GM04504 (cell line): ENCODE measurements around the gene FAF1.
"Not testable (repeated sequence)": the region's sequence is repeated elsewhere in the genome, so short reads cannot be mapped to it uniquely, and the experiment has no call there.

Experiments used
- DNase-seq: peaks from one replicate; pipeline ENCODE4 v3.0.0-alpha.2; 2012; ENCODE audit warnings: low read depth

FAF1 gene

GRCh38 chr1:50959913-50960844, at the start of gene FAF1:
FAF1 (minus strand) TSS chr1:50960267; CDS start chr1:50959811, 456 bp downstream.
- peak; percentile 91 for DNase-seq

- DNase-seq, result no peak
These were observed 49.3 kb upstream of the FAF1 start for GRCh38 chr1:51009381-51009780.

- DNase-seq, result not testable (repeated sequence)
These were observed 45.5 kb upstream of the FAF1 start for GRCh38 chr1:51005549-51005948.

GRCh38 chr1:51002516-51002915, 42.4 kb upstream of the FAF1 start:
- no peak for DNase-seq

GRCh38 chr1:51000651-51001050, 40.6 kb upstream of the FAF1 start:
- DNase-seq, result no peak

- DNase-seq, result no peak
These were observed 40.1 kb upstream of the FAF1 start for GRCh38 chr1:51000160-51000559.

GRCh38 chr1:50999375-50999774, 39.3 kb upstream of the FAF1 start:
- not testable (repeated sequence) for DNase-seq

- no peak for DNase-seq
These were observed 36.0 kb upstream of the FAF1 start for GRCh38 chr1:50996083-50996482.

GRCh38 chr1:50995651-50996050, 35.6 kb upstream of the FAF1 start:
- no peak for DNase-seq

- DNase-seq, result no peak
These were observed 34.9 kb upstream of the FAF1 start for GRCh38 chr1:50994997-50995396.

GRCh38 chr1:50993645-50994044, 33.6 kb upstream of the FAF1 start:
- DNase-seq, result no peak

GRCh38 chr1:50992532-50993318, 32.7 kb upstream of the FAF1 start:
- DNase-seq, result no peak

GRCh38 chr1:50989694-50990093, 29.6 kb upstream of the FAF1 start:
- DNase-seq, result no peak

- no peak for DNase-seq
These were observed 26.6 kb upstream of the FAF1 start for GRCh38 chr1:50986653-50987052.

- DNase-seq, result no peak
These were observed 25.0 kb upstream of the FAF1 start for GRCh38 chr1:50985094-50985493.

- DNase-seq, result no peak
These were observed 23.2 kb upstream of the FAF1 start for GRCh38 chr1:50983219-50983802.

- DNase-seq, result no peak
These were observed 22.5 kb upstream of the FAF1 start for GRCh38 chr1:50982611-50983010.

- no peak for DNase-seq
These were observed 21.7 kb upstream of the FAF1 start for GRCh38 chr1:50981741-50982140.

- DNase-seq, result no peak
These were observed 20.4 kb upstream of the FAF1 start for GRCh38 chr1:50980505-50980904.

- DNase-seq, result no peak
These were observed 19.9 kb upstream of the FAF1 start for GRCh38 chr1:50979937-50980336.

GRCh38 chr1:50978852-50979781, 19.1 kb upstream of the FAF1 start:
- no peak for DNase-seq
